Measurements from ENCODE around the gene GCLC.

GCLC gene

GRCh38 chr6:53506872-53507271 lies 38.0 kb downstream of the GCLC start:
- no peaks in the 10 kb centered on the region for H3K9me3 ChIP-seq (ENCODE audit: control insufficient read depth, low read length)
- peaks cover 43% of the 10 kb centered on the region for H3K36me3 ChIP-seq (ENCODE audit: control insufficient read depth, insufficient read depth, low read length)
- no peak overlapping the region for H3K4me3 ChIP-seq (ENCODE audit: extremely low read depth, insufficient read depth, low read length, poor library complexity, severe bottlenecking)
- H3K27ac ChIP-seq (ENCODE audit: low read depth, low read length, severe bottlenecking): no peak overlapping the region
- WGBS, 2 experiments (ENCODE audit: insufficient coverage in 2 of 2): 87 to 100% methylated on average over 1 to 3 of the region's 5 CpGs
- H3K4me1 ChIP-seq (ENCODE audit: control insufficient read depth, insufficient read depth, low read length, poor library complexity, severe bottlenecking): no peaks in the 10 kb centered on the region

- Histone ChIP-seq H3K4me3 (ENCODE audit: extremely low read depth, insufficient read depth, low read length, poor library complexity, severe bottlenecking) (no peak overlapping the region), H3K27ac (ENCODE audit: low read depth, low read length, severe bottlenecking) (no peak overlapping the region), H3K36me3 (ENCODE audit: control insufficient read depth, insufficient read depth, low read length) (peaks cover 53% of the 10 kb centered on the region), H3K4me1 (ENCODE audit: control insufficient read depth, insufficient read depth, low read length, poor library complexity, severe bottlenecking) (no peaks in the 10 kb centered on the region), H3K9me3 (ENCODE audit: control insufficient read depth, low read length) (no peaks in the 10 kb centered on the region)
- whole genome bisulfite sequencing, 2 experiments (ENCODE audit: insufficient coverage in 2 of 2): 60 to 90% methylated on average over 1 to 3 of the region's 3 CpGs
Measured at GRCh38 chr6:53504512-53504911, 40.4 kb downstream of the GCLC start.

GRCh38 chr6:53503060-53503459 lies 41.8 kb downstream of the GCLC start:
- Histone ChIP-seq H3K4me3 (ENCODE audit: extremely low read depth, insufficient read depth, low read length, poor library complexity, severe bottlenecking) (no peak overlapping the region), H3K36me3 (ENCODE audit: control insufficient read depth, insufficient read depth, low read length) (peaks cover 62% of the 10 kb centered on the region), H3K4me1 (ENCODE audit: control insufficient read depth, insufficient read depth, low read length, poor library complexity, severe bottlenecking) (no peaks in the 10 kb centered on the region), H3K27ac (ENCODE audit: low read depth, low read length, severe bottlenecking) (no peak overlapping the region), H3K9me3 (ENCODE audit: control insufficient read depth, low read length) (no peaks in the 10 kb centered on the region)
- WGBS, 2 experiments (ENCODE audit: insufficient coverage in 2 of 2): 81 to 100% methylated on average over 4 to 5 of the region's 5 CpGs

GRCh38 chr6:53501432-53501831 lies 43.5 kb downstream of the GCLC start:
- WGBS, 2 experiments (ENCODE audit: insufficient coverage in 2 of 2): 100% methylated on average over 1 of the region's 3 CpGs; no CpG with 5 or more reads in 1 of the 2 experiments
- H3K9me3 ChIP-seq (ENCODE audit: control insufficient read depth, low read length): no peaks in the 10 kb centered on the region
- H3K36me3 ChIP-seq (ENCODE audit: control insufficient read depth, insufficient read depth, low read length): peaks cover 53% of the 10 kb centered on the region
- peaks cover under 1% of the 10 kb centered on the region for H3K4me1 ChIP-seq (ENCODE audit: control insufficient read depth, insufficient read depth, low read length, poor library complexity, severe bottlenecking)
- no peak overlapping the region for H3K27ac ChIP-seq (ENCODE audit: low read depth, low read length, severe bottlenecking)
- H3K4me3 ChIP-seq (ENCODE audit: extremely low read depth, insufficient read depth, low read length, poor library complexity, severe bottlenecking): no peak overlapping the region

GRCh38 chr6:53500095-53500494 lies 44.8 kb downstream of the GCLC start:
- 100% methylated on average over 1 of the region's 4 CpGs; no CpG with 5 or more reads in 1 of the 2 experiments for WGBS, 2 experiments (ENCODE audit: insufficient coverage in 2 of 2)
- peaks cover 8% of the 10 kb centered on the region for H3K4me1 ChIP-seq (ENCODE audit: control insufficient read depth, insufficient read depth, low read length, poor library complexity, severe bottlenecking)
- H3K9me3 ChIP-seq (ENCODE audit: control insufficient read depth, low read length): no peaks in the 10 kb centered on the region
- H3K4me3 ChIP-seq (ENCODE audit: extremely low read depth, insufficient read depth, low read length, poor library complexity, severe bottlenecking): no peak overlapping the region
- peaks cover 42% of the 10 kb centered on the region for H3K36me3 ChIP-seq (ENCODE audit: control insufficient read depth, insufficient read depth, low read length)
- H3K27ac ChIP-seq (ENCODE audit: low read depth, low read length, severe bottlenecking): no peak overlapping the region

- peaks cover 33% of the 10 kb centered on the region for H3K36me3 ChIP-seq (ENCODE audit: control insufficient read depth, insufficient read depth, low read length)
- no peak overlapping the region for H3K27ac ChIP-seq (ENCODE audit: low read depth, low read length, severe bottlenecking)
- H3K9me3 ChIP-seq (ENCODE audit: control insufficient read depth, low read length): no peaks in the 10 kb centered on the region
- WGBS, 2 experiments (ENCODE audit: insufficient coverage in 2 of 2): 97 to 100% methylated on average over 2 of the region's 3 CpGs
- peaks cover 8% of the 10 kb centered on the region for H3K4me1 ChIP-seq (ENCODE audit: control insufficient read depth, insufficient read depth, low read length, poor library complexity, severe bottlenecking)
- H3K4me3 ChIP-seq (ENCODE audit: extremely low read depth, insufficient read depth, low read length, poor library complexity, severe bottlenecking): no peak overlapping the region
Measured at GRCh38 chr6:53499094-53499493, 45.8 kb downstream of the GCLC start.

- H3K36me3 ChIP-seq (ENCODE audit: control insufficient read depth, insufficient read depth, low read length): peaks cover 29% of the 10 kb centered on the region
- 83% methylated on average over 2 of the region's 6 CpGs; no CpG with 5 or more reads in 1 of the 2 experiments for WGBS, 2 experiments (ENCODE audit: insufficient coverage in 2 of 2)
- H3K4me3 ChIP-seq (ENCODE audit: extremely low read depth, insufficient read depth, low read length, poor library complexity, severe bottlenecking): no peak overlapping the region
- H3K27ac ChIP-seq (ENCODE audit: low read depth, low read length, severe bottlenecking): no peak overlapping the region
- H3K9me3 ChIP-seq (ENCODE audit: control insufficient read depth, low read length): no peaks in the 10 kb centered on the region
- H3K4me1 ChIP-seq (ENCODE audit: control insufficient read depth, insufficient read depth, low read length, poor library complexity, severe bottlenecking): peaks cover 8% of the 10 kb centered on the region
Measured at GRCh38 chr6:53498649-53499048, 46.3 kb downstream of the GCLC start.

GRCh38 chr6:53497905-53498304 lies 47.0 kb downstream of the GCLC start:
- Histone ChIP-seq H3K4me3 (ENCODE audit: extremely low read depth, insufficient read depth, low read length, poor library complexity, severe bottlenecking) (no peak overlapping the region), H3K4me1 (ENCODE audit: control insufficient read depth, insufficient read depth, low read length, poor library complexity, severe bottlenecking) (peaks cover 8% of the 10 kb centered on the region), H3K9me3 (ENCODE audit: control insufficient read depth, low read length) (no peaks in the 10 kb centered on the region), H3K27ac (ENCODE audit: low read depth, low read length, severe bottlenecking) (no peak overlapping the region), H3K36me3 (ENCODE audit: control insufficient read depth, insufficient read depth, low read length) (peaks cover 26% of the 10 kb centered on the region)
- WGBS, 2 experiments (ENCODE audit: insufficient coverage in 2 of 2): no CpG with 5 or more reads among the region's 2 CpGs

- H3K27ac ChIP-seq (ENCODE audit: low read depth, low read length, severe bottlenecking): peak overlapping the region; percentile 13
- no peaks in the 10 kb centered on the region for H3K9me3 ChIP-seq (ENCODE audit: control insufficient read depth, low read length)
- 74 to 86% methylated on average over 1 to 3 of the region's 5 CpGs for WGBS, 2 experiments (ENCODE audit: insufficient coverage in 2 of 2)
Measured at GRCh38 chr6:53496797-53497375, 48.0 kb downstream of the GCLC start.

GRCh38 chr6:53495506-53496499 lies 49.1 kb downstream of the GCLC start:
- H3K27ac ChIP-seq (ENCODE audit: low read depth, low read length, severe bottlenecking): no peak overlapping the region
- 86% methylated on average over 1 of the region's 6 CpGs; no CpG with 5 or more reads in 1 of the 2 experiments for WGBS, 2 experiments (ENCODE audit: insufficient coverage in 2 of 2)

More at GRCh38 chr6:53496797-53497375, 48.0 kb downstream of the GCLC start:
- no peak overlapping the region for H3K4me3 ChIP-seq (ENCODE audit: extremely low read depth, insufficient read depth, low read length, poor library complexity, severe bottlenecking)
- H3K36me3 ChIP-seq (ENCODE audit: control insufficient read depth, insufficient read depth, low read length): peaks cover 19% of the 10 kb centered on the region
- peaks cover 8% of the 10 kb centered on the region for H3K4me1 ChIP-seq (ENCODE audit: control insufficient read depth, insufficient read depth, low read length, poor library complexity, severe bottlenecking)

More at GRCh38 chr6:53495506-53496499, 49.1 kb downstream of the GCLC start:
- H3K4me1 ChIP-seq (ENCODE audit: control insufficient read depth, insufficient read depth, low read length, poor library complexity, severe bottlenecking): peaks cover 8% of the 10 kb centered on the region
- peaks cover 15% of the 10 kb centered on the region for H3K36me3 ChIP-seq (ENCODE audit: control insufficient read depth, insufficient read depth, low read length)
- H3K9me3 ChIP-seq (ENCODE audit: control insufficient read depth, low read length): no peaks in the 10 kb centered on the region
- H3K4me3 ChIP-seq (ENCODE audit: extremely low read depth, insufficient read depth, low read length, poor library complexity, severe bottlenecking): no peak overlapping the region
